Upper lobe of left lung (tissue), 6 donors: ENCODE data around the gene ABCB6. TPM values are rescaled to one million over a fixed set of nuclear protein-coding genes. Genes with fewer than 3 reads are reported as not detected.
A peak's percentile ranks its signal among the peaks of the same experiment; 100 is the strongest.
"Not testable (repeated sequence)": the region's sequence is repeated elsewhere in the genome, so short reads cannot be mapped to it uniquely, and the experiment has no call there.

Experiments
- ATAC-seq, 2 donors: fragments of 200-7000 bp; cut with Tn5 transposase; one replicate each; pipeline ENCODE4 v1.9.1; 2022; ENCODE audit warnings: mild to moderate bottlenecking in 2 of 2, moderate library complexity in 2 of 2; ENCODE audit not compliant: low FRiP score in 2 of 2
- DNase-seq, 2 donors: peaks; one replicate each; pipeline ENCODE4 v3.0.0-alpha.2; 2019 to 2020
- H3K27ac ChIP-seq, 4 donors: fragments of 200-600 bp; sonication (generic); one replicate each; pipeline ENCODE4 v1.5.1; 2016 to 2019
- H3K27me3 ChIP-seq, 4 donors: fragments of 200-600 bp; sonication (generic); one replicate each; pipeline ENCODE4 v1.5.1; 2017 to 2019
- H3K36me3 ChIP-seq, 4 donors: fragments of 200-600 bp; sonication (generic); one replicate each; pipeline ENCODE4 v1.5.1; 2016 to 2019
- H3K4me1 ChIP-seq, 4 donors: fragments of 200-600 bp; sonication (generic); one replicate each; pipeline ENCODE4 v1.5.1; 2018 to 2019
- H3K4me3 ChIP-seq, 4 donors: fragments of 200-600 bp; sonication (generic); one replicate each; pipeline ENCODE4 v1.5.1; 2017 to 2019; ENCODE audit warnings: mild to moderate bottlenecking in 2 of 4, moderate library complexity in 1 of 4
- H3K9me3 ChIP-seq, 4 donors: fragments of 200-600 bp; sonication (generic); one replicate each; pipeline ENCODE4 v1.5.1; 2018 to 2019
- EP300 ChIP-seq, 4 donors: sonication (generic); formaldehyde crosslinking; IDR thresholded peaks; one replicate each; pipeline ENCODE4 v1.5.1; 2017; ENCODE audit warnings: antibody characterized with exemption in 4 of 4, control low read depth in 2 of 4
- POLR2A ChIP-seq, 4 donors: fragments of 450-650 bp; IDR thresholded peaks; one replicate each; pipeline ENCODE4 v1.5.1; 2016 to 2017; ENCODE audit warnings: antibody characterized with exemption in 4 of 4, mild to moderate bottlenecking in 2 of 4
- POLR2AphosphoS5 ChIP-seq, 2 donors: sonication (generic); formaldehyde crosslinking; IDR thresholded peaks; one replicate each; pipeline ENCODE4 v1.5.1; 2017; ENCODE audit warnings: antibody characterized with exemption in 2 of 2
- WGBS, 2 donors: methylation state at CpG; one replicate each; pipeline ENCODE4 v1.1.5; 2017 to 2018; 5-methylcytosine and 5-hydroxymethylcytosine counted together
- total RNA-seq, 6 donors: library from RNA; depleted of rRNA in 4 of 6; stranded (reverse); fragments of >200 nt in 4 of 6; gene quantifications; one replicate each; pipeline versions ENCODE4 v1.1.0 to v1.2.1, GENCODE V29; 2016 to 2021
- TF ChIP-seq, protein P1 (sequence below), 6 experiments: fragments of 450-650 bp in 4 of 6; fragments of 200-600 bp in 2 of 6; sonication (generic) in 2 of 6; IDR thresholded peaks; one replicate each; pipeline ENCODE4 v1.5.1; 2016 to 2019; ENCODE audit warnings: antibody characterized with exemption in 6 of 6
- donor health status: DM: no; HTN: no; CAD: no; lungs with moderate emphysema.
- donor health status: DM: no; HTN: yes; CAD: no; lungs with severe emphysema.

Gene ABCB6
- total RNA-seq, 6 donors from 2014 or later: 11.0 to 35.6 (median 21.9) TPM

DNA sequence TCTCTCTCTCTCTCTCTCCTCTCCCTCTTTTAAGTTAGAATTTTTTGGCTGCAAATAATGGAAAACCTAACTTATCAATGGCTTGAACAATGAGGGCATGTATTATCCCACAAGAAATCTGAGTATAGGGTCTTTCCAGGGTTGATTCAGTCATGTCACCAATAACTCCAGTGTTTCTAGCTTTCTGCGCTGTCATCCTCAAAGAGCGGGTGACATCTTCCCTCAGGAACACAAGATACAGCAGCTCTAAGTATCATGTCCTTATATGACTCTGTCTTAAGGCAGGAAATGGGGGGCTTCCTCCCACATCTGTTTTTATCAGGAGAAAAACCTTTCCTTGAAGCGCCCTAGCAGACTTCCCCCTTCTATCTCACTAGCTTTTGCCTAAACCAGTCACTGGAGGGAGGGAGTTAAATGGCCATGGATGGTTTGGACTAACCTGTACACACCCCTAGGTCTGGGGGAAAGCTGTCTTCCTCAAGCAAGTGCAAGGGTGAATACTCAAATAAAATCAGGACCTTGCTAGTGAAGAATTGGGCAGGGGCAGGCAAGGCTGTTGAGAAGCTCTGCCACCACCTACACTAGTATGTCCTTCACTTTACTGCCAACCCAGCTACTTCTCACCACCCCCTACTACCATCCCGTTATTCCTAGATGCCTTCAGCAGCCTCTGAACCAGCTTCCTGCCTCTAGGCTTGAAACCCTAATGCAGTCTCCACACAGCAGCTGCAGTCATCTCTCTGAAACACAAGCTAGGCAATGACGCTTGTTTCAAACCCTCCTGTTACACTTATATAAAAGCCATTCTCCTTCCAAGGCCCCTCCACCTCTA is 42.5 kb upstream of the ABCB6 start:
- 58 to 65% methylated on average over 5 of the region's 5 CpGs for WGBS, 2 donors
- Histone ChIP-seq H3K9me3 (no peaks in the 10 kb centered on the region), H3K36me3 (no peaks in the 10 kb centered on the region), H3K27me3 (no peaks in the 10 kb centered on the region), H3K4me1 (no peaks in the 10 kb centered on the region), H3K4me3 (no peak overlapping the region), H3K27ac (no peak overlapping the region)
- TF ChIP-seq EP300 (IDR thresholded peaks at IDR 0.05) (no peak), POLR2A (IDR thresholded peaks at IDR 0.05) (no peak), POLR2AphosphoS5 (IDR thresholded peaks at IDR 0.05) (no peak)
- TF ChIP-seq, protein P1, sequence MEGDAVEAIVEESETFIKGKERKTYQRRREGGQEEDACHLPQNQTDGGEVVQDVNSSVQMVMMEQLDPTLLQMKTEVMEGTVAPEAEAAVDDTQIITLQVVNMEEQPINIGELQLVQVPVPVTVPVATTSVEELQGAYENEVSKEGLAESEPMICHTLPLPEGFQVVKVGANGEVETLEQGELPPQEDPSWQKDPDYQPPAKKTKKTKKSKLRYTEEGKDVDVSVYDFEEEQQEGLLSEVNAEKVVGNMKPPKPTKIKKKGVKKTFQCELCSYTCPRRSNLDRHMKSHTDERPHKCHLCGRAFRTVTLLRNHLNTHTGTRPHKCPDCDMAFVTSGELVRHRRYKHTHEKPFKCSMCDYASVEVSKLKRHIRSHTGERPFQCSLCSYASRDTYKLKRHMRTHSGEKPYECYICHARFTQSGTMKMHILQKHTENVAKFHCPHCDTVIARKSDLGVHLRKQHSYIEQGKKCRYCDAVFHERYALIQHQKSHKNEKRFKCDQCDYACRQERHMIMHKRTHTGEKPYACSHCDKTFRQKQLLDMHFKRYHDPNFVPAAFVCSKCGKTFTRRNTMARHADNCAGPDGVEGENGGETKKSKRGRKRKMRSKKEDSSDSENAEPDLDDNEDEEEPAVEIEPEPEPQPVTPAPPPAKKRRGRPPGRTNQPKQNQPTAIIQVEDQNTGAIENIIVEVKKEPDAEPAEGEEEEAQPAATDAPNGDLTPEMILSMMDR (IDR thresholded peaks at IDR 0.05): no peak
- DNase-seq (no peak), ATAC-seq (no peak)

DNA sequence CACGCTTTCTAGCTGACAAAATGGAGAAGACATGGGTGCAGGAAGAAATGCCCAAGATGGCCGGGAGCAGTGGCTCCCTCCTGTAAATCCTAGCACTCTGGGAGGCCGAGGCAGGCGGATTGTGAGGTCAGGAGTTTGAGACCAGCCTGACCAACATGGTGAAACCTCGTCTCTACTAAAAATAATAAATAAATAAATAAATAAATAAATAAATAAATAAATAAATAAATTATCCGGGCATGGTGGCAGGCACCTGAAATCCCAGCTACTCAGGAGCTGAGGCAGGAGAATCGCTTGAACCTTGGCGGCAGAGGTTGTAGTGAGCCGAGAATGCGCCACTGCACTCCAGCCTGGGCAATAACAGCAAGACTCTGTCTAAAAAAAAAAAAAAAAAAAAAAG is 40.2 kb upstream of the ABCB6 start:
- not testable (repeated sequence) for ATAC-seq
- 83% methylated on average over 10 of the region's 10 CpGs for WGBS, 2 donors

GRCh38 chr2:219254590-219255201 is 35.9 kb upstream of the ABCB6 start:
- DNase-seq (peak in 1 of 2 donors; percentile 51), ATAC-seq (peak in 1 of 2 donors; percentile 55)
- Histone ChIP-seq H3K9me3 (no peaks in the 10 kb centered on the region), H3K4me1 (peaks cover 36 to 55% (median 44%) of the 10 kb centered on the region in 4 donors), H3K36me3 (peaks cover 0 to 16% (median 6%) of the 10 kb centered on the region in 4 donors), H3K4me3 (peak overlapping the region; percentile 59 to 83 (median 70)), H3K27me3 (no peaks in the 10 kb centered on the region), H3K27ac (peak overlapping the region; percentile 70 to 96 (median 93))
- TF ChIP-seq POLR2A (IDR thresholded peaks at IDR 0.05) (no peak), POLR2AphosphoS5 (IDR thresholded peaks at IDR 0.05) (peak; percentile 7 to 24), EP300 (IDR thresholded peaks at IDR 0.05) (no peak)
- TF ChIP-seq, protein P1 (IDR thresholded peaks at IDR 0.05): peak in 1 of 6 experiments; percentile 4
- WGBS, 2 donors: 25 to 44% methylated on average over 6 to 9 of the region's 12 CpGs

More for the DNA sequence above, 40.2 kb upstream of the ABCB6 start:
- not testable (repeated sequence) for H3K27me3 ChIP-seq, H3K4me3 ChIP-seq, H3K9me3 ChIP-seq, DNase-seq, H3K36me3 ChIP-seq, H3K27ac ChIP-seq
- peaks cover 9 to 13% (median 12%) of the 10 kb centered on the region in 4 donors for H3K4me1 ChIP-seq

DNA sequence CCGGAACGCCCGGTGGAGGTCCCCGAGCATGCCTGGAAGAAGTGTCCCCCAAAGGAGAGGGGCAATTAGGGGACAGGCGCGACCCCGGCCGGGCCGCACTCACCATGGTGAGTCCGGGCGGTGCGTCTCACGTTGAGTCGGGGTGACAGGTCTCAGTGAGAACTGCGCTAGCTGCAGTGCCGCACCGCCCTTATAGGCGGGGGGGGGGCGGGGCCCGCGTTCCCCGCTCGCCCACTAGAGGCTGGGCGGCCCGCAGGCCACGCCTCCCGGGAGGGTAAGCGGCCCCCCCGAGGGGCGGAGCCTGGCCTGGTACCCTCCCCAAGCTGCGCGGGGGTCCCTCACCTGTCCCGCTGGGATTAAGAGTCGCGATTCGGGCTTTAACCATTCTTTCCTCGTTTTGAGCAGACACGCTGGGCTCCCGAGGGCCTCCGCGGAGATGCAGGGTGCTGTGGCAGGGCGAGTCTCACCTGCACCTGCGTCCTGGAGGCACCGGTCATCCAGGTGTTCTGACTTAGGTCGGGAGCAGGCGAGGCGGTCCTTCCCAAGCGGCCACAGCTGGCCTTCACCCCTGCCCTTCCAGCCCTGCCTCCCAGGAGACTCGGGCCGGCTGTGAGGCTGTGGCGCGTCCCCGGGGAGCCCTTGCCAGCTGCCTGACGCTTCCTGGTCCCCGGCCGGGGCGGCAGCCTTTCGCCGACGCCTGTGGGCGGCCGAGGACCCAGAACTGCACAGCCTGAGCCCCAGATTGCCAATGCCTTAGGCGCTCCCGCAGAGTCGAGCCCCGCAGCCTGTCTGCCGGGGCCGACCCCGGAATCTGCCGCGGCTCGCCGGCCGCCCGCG is 35.2 kb upstream of the ABCB6 start, which contains the start of gene TUBA4A:
TSS of gene TUBA4A (minus strand) at position 166 of the 837 bp plus-strand sequence. CDS start at position 106, 60 bp downstream.
- peaks cover 43 to 62% (median 51%) of the 10 kb centered on the region in 4 donors for H3K4me1 ChIP-seq
- no peak for TF ChIP-seq EP300 (IDR thresholded peaks at IDR 0.05)
- TF ChIP-seq POLR2AphosphoS5 (IDR thresholded peaks at IDR 0.05): peak; percentile 93 to 99
- peak in 3 of 4 donors; percentile 90 to 98 (median 98) for TF ChIP-seq POLR2A (IDR thresholded peaks at IDR 0.05)
- TF ChIP-seq, protein P1 (IDR thresholded peaks at IDR 0.05): peak in 4 of 6 experiments; percentile 32 to 53 (median 48)
- peak within 1 kb of the TSS; percentile 59 to 83 (median 70) for H3K4me3 ChIP-seq
- 0% methylated on average over 18 to 33 of the region's 76 CpGs for WGBS, 2 donors
- H3K27ac ChIP-seq: peak within 1 kb of the TSS; percentile 70 to 96 (median 93)
- ATAC-seq (peak; percentile 93 to 95), DNase-seq (peak; percentile 94 to 97)
- H3K27me3 ChIP-seq: no peaks in the 10 kb centered on the region
- H3K9me3 ChIP-seq: no peaks in the 10 kb centered on the region
- H3K36me3 ChIP-seq: peaks cover 0 to 16% (median 6%) of the 10 kb centered on the region in 4 donors
